Measurements from ENCODE around the gene ZNF132.

Gene ZNF132

GRCh38 chr19:58466760-58467589, 27.0 kb upstream of the ZNF132 start, which contains the start of gene ZNF324 (continued):
- TF ChIP-seq INSM2 (tag by site-specific recombination; IDR thresholded peaks at IDR 0.05) (no peak), ZNF174 (tag by site-specific recombination; IDR thresholded peaks at IDR 0.05) (no peak), ZNF600 (tag by site-specific recombination; IDR thresholded peaks at IDR 0.05) (no peak), ZNF626 (tag by site-specific recombination; IDR thresholded peaks at IDR 0.05) (no peak), ZNF596 (tag by site-specific recombination; IDR thresholded peaks at IDR 0.05) (no peak), BCL11A (tag by site-specific recombination; IDR thresholded peaks at IDR 0.05; ENCODE audit: low read depth) (no peak), ZNF768 (tag by site-specific recombination; IDR thresholded peaks at IDR 0.05) (no peak), HOXD13 (CRISPR knock-in tag; IDR thresholded peaks at IDR 0.05; ENCODE audit: borderline replicate concordance) (no peak), BCL11B (tag by site-specific recombination; IDR thresholded peaks at IDR 0.05; ENCODE audit: low read depth) (peak; percentile 67; the same call in 1 of the 2 replicates)

- Histone ChIP-seq H3K9me3 (ENCODE audit: control insufficient read depth, insufficient read depth, low read depth, low read length) (no peaks in the 10 kb centered on the region), H3K4me1 (ENCODE audit: control insufficient read depth, insufficient read depth, low read length) (no peaks in the 10 kb centered on the region; the same call in 1 of the 2 replicates), H3K36me3 (ENCODE audit: control insufficient read depth in 2 of 2, insufficient read depth in 1 of 2, low read length in 2 of 2) (peaks cover 0 to 23% of the 10 kb centered on the region in 2 experiments; a peak in 2 of 3 replicates), H3K4me3 (ENCODE audit: low read depth, low read length) (peak overlapping the region; percentile 97), H3K27ac (ENCODE audit: extremely low read depth, low read depth, low read length) (no peak overlapping the region)
- CTCF ChIA-PET: interaction anchor here (0.6 to 1.7 kb wide), 3 partner anchors 12 to 54 kb away, joined by 3 to 11 read pairs (median 3); partner anchors contain the start of gene ZBTB45
- POLR2A ChIA-PET: interaction anchor here (0.8 to 2.6 kb wide), 5 partner anchors 9 to 140 kb away, joined by 3 to 10 read pairs (median 7); partner anchors contain the start of genes ZBTB45, ZNF324B, ZNF446 and ZNF584
- no peak for TF ChIP-seq ZBTB11 (tag by site-specific recombination; conservative IDR thresholded peaks at IDR 0.05; ENCODE audit: low read depth)
- TF ChIP-seq KLF17 (tag by site-specific recombination; IDR thresholded peaks at IDR 0.05): no peak
- TF ChIP-seq BCL11B (tag by site-specific recombination; IDR thresholded peaks at IDR 0.05; ENCODE audit: low read depth): 0 out of 2 replicates have a peak, but pooled peaks have one; percentile 37
- 0 out of 2 replicates have a peak, but pooled peaks have one; percentile 35 for TF ChIP-seq SCRT1 (tag by site-specific recombination; IDR thresholded peaks at IDR 0.05; ENCODE audit: borderline replicate concordance)
- TF ChIP-seq ZNF768 (tag by site-specific recombination; IDR thresholded peaks at IDR 0.05): peak; percentile 86
- no peak for TF ChIP-seq KLF8 (tag by site-specific recombination; IDR thresholded peaks at IDR 0.05)
- peak; percentile 62; the same call in 1 of the 2 replicates for TF ChIP-seq ZBTB17 (tag by site-specific recombination; IDR thresholded peaks at IDR 0.05)
- TF ChIP-seq ZNF501 (tag by site-specific recombination; IDR thresholded peaks at IDR 0.05): no peak
- no peak for TF ChIP-seq KLF16 (tag by site-specific recombination; IDR thresholded peaks at IDR 0.05)
- TF ChIP-seq INSM2 (tag by site-specific recombination; IDR thresholded peaks at IDR 0.05): no peak
- TF ChIP-seq ZNF660 (tag by site-specific recombination; IDR thresholded peaks at IDR 0.05): no peak
- TF ChIP-seq ZFP37 (tag by site-specific recombination; IDR thresholded peaks at IDR 0.05): no peak
- no peak for TF ChIP-seq ZNF302 (tag by site-specific recombination; IDR thresholded peaks at IDR 0.05; ENCODE audit: low read depth)
- no peak for TF ChIP-seq ZNF423 (tag by site-specific recombination; IDR thresholded peaks at IDR 0.05)
- no peak for TF ChIP-seq ZNF354C (tag by site-specific recombination; IDR thresholded peaks at IDR 0.05; ENCODE audit: borderline replicate concordance, low read depth)
- no peak for TF ChIP-seq ZNF239 (tag by site-specific recombination; IDR thresholded peaks at IDR 0.05)
Measured at GRCh38 chr19:58466089-58466759, 26.3 kb upstream of the ZNF132 start.
